T-cell (primary cell): ENCODE data around the gene ADGRL3. TPM values are rescaled to one million over a fixed set of nuclear protein-coding genes. Genes with fewer than 3 reads are reported as not detected.
"Not testable (repeated sequence)": the region's sequence is repeated elsewhere in the genome, so short reads cannot be mapped to it uniquely, and the experiment has no call there.

Experiments
- ATAC-seq, 4 experiments: fragments of 200-7000 bp in 3 of 4; fragments of 150-1000 bp in 1 of 4; cut with Tn5 transposase; replicated peaks in 1 of 4; 1 replicate in 3 of 4; 2 replicates in 1 of 4; pipeline ENCODE4 v1.10.0; 2021; ENCODE audit warnings: moderate library complexity in 3 of 4, mild to moderate bottlenecking in 2 of 4, moderate number of reproducible peaks in 1 of 4
- CTCF ChIA-PET, 2 donors: fragments of 300-600 bp; sonication (Branson Sonifier 250); formaldehyde crosslinking; loops; one replicate each; lab custom pipeline; 2022; ENCODE audit warnings: antibody characterized with exemption in 2 of 2; lab: Charles Lee
- POLR2A ChIA-PET, 2 donors: fragments of 300-600 bp; sonication (Branson Sonifier 250); formaldehyde crosslinking; loops; one replicate each; lab custom pipeline; 2022; ENCODE audit warnings: antibody characterized with exemption in 2 of 2; lab: Charles Lee
- DNase-seq, 35 experiments: peaks; one replicate each; pipeline versions ENCODE4 v3.0.0 to v3.0.0-alpha.2; 2013 to 2023
- H3K27ac ChIP-seq: one replicate; pipeline ENCODE4 v1.5.1; 2013; ENCODE audit warnings: low read length
- H3K27me3 ChIP-seq, 2 experiments: replicated peaks in 1 of 2; 1 replicate in 1 of 2; 2 replicates in 1 of 2; pipeline versions ENCODE4 v1.6.1 to v1.7.0; 2013; ENCODE audit warnings: low read length in 1 of 2, mixed read lengths in 1 of 2; ENCODE audit not compliant: control insufficient read depth in 2 of 2, insufficient read depth in 2 of 2; ENCODE audit errors: extremely low read depth in 1 of 2
- H3K36me3 ChIP-seq, 2 donors: 1 replicate in 1 of 2; 2 replicates in 1 of 2; pipeline versions ENCODE4 v1.6.1 to v1.7.0; 2013; ENCODE audit warnings: low read length in 1 of 2; ENCODE audit not compliant: control insufficient read depth in 2 of 2, insufficient read depth in 1 of 2; ENCODE audit errors: extremely low read depth in 1 of 2
- H3K4me1 ChIP-seq, 2 experiments: 1 replicate in 1 of 2; 2 replicates in 1 of 2; pipeline versions ENCODE4 v1.6.1 to v1.7.0; 2013; ENCODE audit warnings: low read length in 2 of 2, mixed read lengths in 1 of 2; ENCODE audit not compliant: insufficient read depth in 2 of 2, control insufficient read depth in 1 of 2; ENCODE audit errors: extremely low read depth in 1 of 2
- H3K4me3 ChIP-seq, 2 donors: 1 replicate in 1 of 2; 2 replicates in 1 of 2; pipeline versions ENCODE4 v1.5.1 to v1.7.0; 2013; ENCODE audit warnings: mild to moderate bottlenecking in 2 of 2, low read length in 1 of 2, moderate library complexity in 1 of 2; ENCODE audit not compliant: control insufficient read depth in 1 of 2; ENCODE audit errors: extremely low read depth in 1 of 2
- H3K9me3 ChIP-seq: 2 replicates; pipeline ENCODE4 v1.7.0; 2013
- H3K27ac Mint-ChIP-seq, 2 donors: one replicate each; pipeline ENCODE4 v1.8.0; 2020 to 2021; ENCODE audit warnings: mild to moderate bottlenecking in 2 of 2, mixed read lengths in 2 of 2
- H3K27me3 Mint-ChIP-seq, 2 donors: one replicate each; pipeline ENCODE4 v1.8.0; 2021 to 2022; ENCODE audit warnings: mixed read lengths in 2 of 2
- H3K36me3 Mint-ChIP-seq: one replicate; pipeline ENCODE4 v1.8.0; 2021; ENCODE audit warnings: mixed read lengths
- H3K4me1 Mint-ChIP-seq, 3 donors: one replicate each; pipeline ENCODE4 v1.8.0; 2020 to 2022; ENCODE audit warnings: mixed read lengths in 3 of 3, mild to moderate bottlenecking in 1 of 3
- H3K4me3 Mint-ChIP-seq, 3 donors: one replicate each; pipeline ENCODE4 v1.8.0; 2020 to 2022; ENCODE audit warnings: mild to moderate bottlenecking in 3 of 3, mixed read lengths in 3 of 3, moderate library complexity in 3 of 3
- H3K9me3 Mint-ChIP-seq, 3 donors: one replicate each; pipeline ENCODE4 v1.8.0; 2020 to 2022; ENCODE audit warnings: mixed read lengths in 3 of 3
- WGBS: methylation state at CpG from one replicate; pipeline ENCODE4 v1.1.5; 2013; ENCODE audit warnings: missing lambda C conversion rate; ENCODE audit not compliant: insufficient coverage; 5-methylcytosine and 5-hydroxymethylcytosine counted together
- total RNA-seq, 35 experiments: library from RNA in 6 of 35; stranded (reverse) in 6 of 35; fragments of 120-200 nt in 1 of 35; gene quantifications; one replicate each; pipeline versions ENCODE4 v1.2.1 to v1.2.4 and lab custom pipeline; 2013 to 2026

ADGRL3 gene
- total RNA-seq, 5 donors from 2014 or later (not counting 1 experiment from before 2014, with no cell fraction given), result 0.09 TPM; not detected in 4

DNA sequence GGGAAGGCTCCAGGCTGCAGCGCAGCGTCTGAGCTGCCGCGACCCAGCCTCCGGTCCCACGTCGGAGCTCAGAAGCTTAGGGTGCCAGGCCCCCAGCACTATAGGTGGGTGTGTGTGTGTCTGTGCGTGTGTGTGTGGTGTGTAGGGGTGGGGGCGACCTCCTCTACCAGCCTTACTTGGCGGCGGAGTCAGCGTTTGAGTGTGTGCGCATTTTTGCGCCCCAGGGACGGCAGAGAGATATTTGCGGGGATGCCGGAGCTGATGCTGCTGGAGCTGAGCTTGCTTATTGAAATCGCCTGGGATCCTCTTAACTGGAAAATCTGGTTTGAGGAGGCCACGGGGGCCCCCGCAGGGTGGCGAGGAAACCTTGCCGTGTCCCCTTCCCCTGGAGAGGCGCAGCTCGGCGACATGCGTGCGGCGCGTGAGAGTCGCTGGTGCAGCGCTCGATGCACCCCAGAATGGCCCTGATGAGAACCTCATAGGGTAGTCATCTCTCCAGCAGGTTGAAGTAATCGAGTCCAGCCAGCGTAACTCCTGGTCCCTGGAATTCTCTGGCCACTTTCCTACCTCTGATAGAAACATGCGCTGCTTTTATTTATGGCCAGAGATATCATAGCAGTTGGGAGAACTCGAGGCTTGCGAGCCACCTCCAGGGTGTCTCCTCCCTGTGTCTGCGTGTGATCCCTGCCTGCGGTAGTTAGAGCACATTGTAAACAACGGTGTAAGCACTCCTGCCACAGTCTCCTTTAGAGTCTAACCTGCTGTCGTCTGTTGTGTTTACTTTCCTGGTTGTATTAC lies 2.7 kb downstream of the ADGRL3 start:
- POLR2A ChIA-PET, result no interaction called here
- peaks cover 4 to 32% of the 10 kb centered on the region in 2 experiments for H3K27me3 ChIP-seq
- no peaks in the 10 kb centered on the region for H3K4me1 ChIP-seq

GRCh38 chr4:61203436-61203790 lies 3.3 kb downstream of the ADGRL3 start:
- CTCF ChIA-PET, result no interaction called here

More for the DNA sequence above, 2.7 kb downstream of the ADGRL3 start:
- peaks cover 29 to 45% of the 10 kb centered on the region in 2 donors for H3K27me3 Mint-ChIP-seq
- ATAC-seq (no peak), DNase-seq (no peak)
- H3K4me3 ChIP-seq, result no peak overlapping the region
- H3K4me3 Mint-ChIP-seq, result no peak overlapping the region
- H3K36me3 Mint-ChIP-seq, result no peaks in the 10 kb centered on the region
- peaks cover 0 to 7% (median 2%) of the 10 kb centered on the region in 3 donors for H3K9me3 Mint-ChIP-seq
- no peak overlapping the region for H3K27ac Mint-ChIP-seq
- H3K9me3 ChIP-seq, result no peaks in the 10 kb centered on the region
- CTCF ChIA-PET, result no interaction called here
- H3K27ac ChIP-seq, result no peak overlapping the region
- peaks cover 0 to 3% (median 0%) of the 10 kb centered on the region in 3 donors for H3K4me1 Mint-ChIP-seq
- 13% methylated on average over 33 of the region's 41 CpGs for whole genome bisulfite sequencing
- H3K36me3 ChIP-seq, result no peaks in the 10 kb centered on the region

GRCh38 chr4:61204353-61205060 lies 4.4 kb downstream of the ADGRL3 start:
- H3K27ac ChIP-seq, result no peak overlapping the region
- H3K36me3 Mint-ChIP-seq, result no peaks in the 10 kb centered on the region
- ATAC-seq, result no peak
- ChIA-PET CTCF (no interaction called here), POLR2A (interaction anchor here in 1 of 2 donors (0.6 kb wide), 1 partner anchor 1795 kb away, joined by 3 read pairs; no protein-coding TSS in a partner anchor)
- peaks cover 4 to 32% of the 10 kb centered on the region in 2 experiments for H3K27me3 ChIP-seq
- no peak overlapping the region for H3K27ac Mint-ChIP-seq
- H3K9me3 ChIP-seq, result no peaks in the 10 kb centered on the region
- no peak overlapping the region for H3K4me3 Mint-ChIP-seq
- no CpG with 5 or more reads among the region's 2 CpGs for WGBS
- DNase-seq, result no peak
- H3K27me3 Mint-ChIP-seq, result peaks cover 21 to 36% of the 10 kb centered on the region in 2 donors
- peaks cover 0 to 6% (median 2%) of the 10 kb centered on the region in 3 donors for H3K9me3 Mint-ChIP-seq
- H3K4me1 ChIP-seq, result no peaks in the 10 kb centered on the region
- no peak overlapping the region for H3K4me3 ChIP-seq
- H3K36me3 ChIP-seq, result no peaks in the 10 kb centered on the region
- H3K4me1 Mint-ChIP-seq, result peaks cover 0 to 2% (median 0%) of the 10 kb centered on the region in 3 donors

More at GRCh38 chr4:61203436-61203790, 3.3 kb downstream of the ADGRL3 start:
- peaks cover 4 to 32% of the 10 kb centered on the region in 2 experiments for H3K27me3 ChIP-seq
- peaks cover 0 to 7% (median 2%) of the 10 kb centered on the region in 3 donors for H3K9me3 Mint-ChIP-seq
- no peaks in the 10 kb centered on the region for H3K36me3 Mint-ChIP-seq
- H3K4me1 ChIP-seq, result no peaks in the 10 kb centered on the region
- H3K9me3 ChIP-seq, result no peaks in the 10 kb centered on the region
- no peak overlapping the region for H3K4me3 Mint-ChIP-seq
- POLR2A ChIA-PET, result no interaction called here
- WGBS, result no CpG with 5 or more reads among the region's 3 CpGs
- H3K4me1 Mint-ChIP-seq, result peaks cover 0 to 3% (median 0%) of the 10 kb centered on the region in 3 donors
- ATAC-seq, result no peak
- no peak overlapping the region for H3K4me3 ChIP-seq
- H3K27ac ChIP-seq, result no peak overlapping the region
- DNase-seq, result no peak
- H3K27ac Mint-ChIP-seq, result no peak overlapping the region
- H3K36me3 ChIP-seq, result no peaks in the 10 kb centered on the region
- H3K27me3 Mint-ChIP-seq, result peaks cover 29 to 45% of the 10 kb centered on the region in 2 donors

GRCh38 chr4:61205066-61205465 lies 4.9 kb downstream of the ADGRL3 start:
- no peak overlapping the region for H3K4me3 Mint-ChIP-seq

GRCh38 chr4:61207156-61207555 lies 7.0 kb downstream of the ADGRL3 start:
- peaks cover 10 to 14% (median 12%) of the 10 kb centered on the region in 3 donors for H3K9me3 Mint-ChIP-seq
- POLR2A ChIA-PET, ATAC-seq, H3K27ac ChIP-seq, H3K27ac Mint-ChIP-seq, DNase-seq, H3K4me3 ChIP-seq, H3K4me1 Mint-ChIP-seq, H3K36me3 Mint-ChIP-seq, H3K9me3 ChIP-seq, H3K4me1 ChIP-seq, H3K36me3 ChIP-seq, CTCF ChIA-PET, H3K27me3 ChIP-seq, H3K4me3 Mint-ChIP-seq: not testable (repeated sequence)
- peaks cover 14 to 18% of the 10 kb centered on the region in 2 donors for H3K27me3 Mint-ChIP-seq

More at GRCh38 chr4:61205066-61205465, 4.9 kb downstream of the ADGRL3 start:
- Histone ChIP-seq H3K36me3 (no peaks in the 10 kb centered on the region), H3K4me1 (no peaks in the 10 kb centered on the region), H3K9me3 (no peaks in the 10 kb centered on the region), H3K27me3 (peaks cover 4 to 28% of the 10 kb centered on the region in 2 experiments), H3K4me3 (no peak overlapping the region), H3K27ac (no peak overlapping the region)
- WGBS, result no CpG with 5 or more reads among the region's 1 CpG
- Mint-ChIP-seq H3K9me3 (peaks cover 0 to 4% (median 2%) of the 10 kb centered on the region in 3 donors), H3K27ac (no peak overlapping the region), H3K36me3 (no peaks in the 10 kb centered on the region), H3K4me1 (no peaks in the 10 kb centered on the region), H3K27me3 (peaks cover 17 to 31% of the 10 kb centered on the region in 2 donors)
- ChIA-PET CTCF (no interaction called here), POLR2A (no interaction called here)
- no peak for DNase-seq
- no peak for ATAC-seq

DNA sequence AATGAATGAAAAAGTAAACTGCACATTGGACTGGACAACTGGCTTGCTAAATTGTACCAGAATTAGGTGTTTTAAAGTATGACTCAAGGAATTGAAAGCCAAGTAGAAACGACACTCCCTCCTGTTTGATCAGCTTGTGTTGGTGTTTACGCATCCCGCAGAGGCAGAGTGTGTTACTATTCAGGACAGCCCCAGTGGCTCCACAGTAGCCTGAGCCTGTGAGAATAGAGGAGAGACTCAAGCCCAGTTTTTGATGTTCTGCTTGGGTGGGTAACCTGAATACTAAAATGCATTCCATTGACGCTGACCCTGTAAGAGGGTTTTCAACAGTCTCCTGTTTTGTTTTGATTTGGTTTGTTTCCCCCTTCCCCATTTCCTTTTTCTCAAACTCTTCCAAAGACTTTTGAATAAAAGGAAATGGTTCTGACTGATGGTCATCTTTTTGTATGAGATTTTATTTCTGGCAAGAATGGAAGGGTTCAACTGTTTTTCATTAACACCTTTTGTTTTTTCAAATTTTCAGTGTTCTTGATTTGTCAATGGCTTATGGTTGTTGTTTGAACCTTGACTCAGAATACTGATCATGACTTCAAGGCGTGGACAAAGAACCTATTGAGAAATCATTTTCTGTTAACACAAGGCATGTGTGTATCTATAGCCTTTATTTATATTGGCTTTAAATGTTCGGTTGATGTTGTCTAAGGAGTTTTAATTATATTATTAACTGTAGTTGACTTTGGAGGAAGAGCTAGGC lies 10.2 kb downstream of the ADGRL3 start:
- POLR2A ChIA-PET, result no interaction called here
- peaks cover 8 to 17% (median 14%) of the 10 kb centered on the region in 3 donors for H3K9me3 Mint-ChIP-seq
- WGBS, result no CpG with 5 or more reads among the region's 6 CpGs

More for the DNA sequence above, 10.2 kb downstream of the ADGRL3 start:
- H3K27me3 ChIP-seq, result no peaks in the 10 kb centered on the region
- Mint-ChIP-seq H3K4me1 (no peaks in the 10 kb centered on the region), H3K27me3 (no peaks in the 10 kb centered on the region), H3K27ac (no peak overlapping the region), H3K4me3 (no peak overlapping the region), H3K36me3 (no peaks in the 10 kb centered on the region)
- no peaks in the 10 kb centered on the region for H3K4me1 ChIP-seq
- H3K27ac ChIP-seq, result no peak overlapping the region
- no peaks in the 10 kb centered on the region for H3K36me3 ChIP-seq
- H3K4me3 ChIP-seq, result no peak overlapping the region
- DNase-seq, result no peak
- ATAC-seq, result no peak
- H3K9me3 ChIP-seq, result no peaks in the 10 kb centered on the region
- CTCF ChIA-PET, result no interaction called here
